SH-SY5Y (cell line): ENCODE results near the gene MCMBP.

Experiments used
- GATA2 ChIP-seq: IDR thresholded peaks from 2 replicates; pipeline ENCODE4 v1.6.1; 2011; ENCODE audit warnings: mild to moderate bottlenecking, low read depth, low read length
- GATA3 ChIP-seq: IDR thresholded peaks from 2 replicates; pipeline ENCODE4 v1.6.1; 2011; ENCODE audit warnings: low read depth, mild to moderate bottlenecking, low read length, moderate library complexity

MCMBP gene

DNA sequence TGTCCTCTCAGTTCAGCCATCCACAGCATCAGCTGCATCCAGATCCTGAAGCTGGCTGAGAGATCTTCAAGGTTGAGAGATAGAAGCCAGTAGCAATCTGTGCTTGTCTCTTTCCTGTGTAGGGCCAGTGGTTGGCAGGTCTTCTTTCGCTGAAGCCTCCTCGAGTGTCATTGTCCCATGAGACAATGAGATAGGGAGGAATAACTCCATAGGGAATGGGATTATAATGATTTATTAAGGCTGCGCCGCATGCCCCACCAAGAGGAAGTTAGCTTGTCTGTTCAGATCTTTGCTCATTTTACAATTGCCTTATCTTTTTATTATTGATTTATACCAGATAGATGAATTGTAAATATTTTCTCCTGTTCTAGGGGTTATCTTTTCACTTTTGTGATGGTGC lies 61.5 kb downstream of the MCMBP start:
- TF ChIP-seq GATA3 (no peak), GATA2 (no peak)

DNA sequence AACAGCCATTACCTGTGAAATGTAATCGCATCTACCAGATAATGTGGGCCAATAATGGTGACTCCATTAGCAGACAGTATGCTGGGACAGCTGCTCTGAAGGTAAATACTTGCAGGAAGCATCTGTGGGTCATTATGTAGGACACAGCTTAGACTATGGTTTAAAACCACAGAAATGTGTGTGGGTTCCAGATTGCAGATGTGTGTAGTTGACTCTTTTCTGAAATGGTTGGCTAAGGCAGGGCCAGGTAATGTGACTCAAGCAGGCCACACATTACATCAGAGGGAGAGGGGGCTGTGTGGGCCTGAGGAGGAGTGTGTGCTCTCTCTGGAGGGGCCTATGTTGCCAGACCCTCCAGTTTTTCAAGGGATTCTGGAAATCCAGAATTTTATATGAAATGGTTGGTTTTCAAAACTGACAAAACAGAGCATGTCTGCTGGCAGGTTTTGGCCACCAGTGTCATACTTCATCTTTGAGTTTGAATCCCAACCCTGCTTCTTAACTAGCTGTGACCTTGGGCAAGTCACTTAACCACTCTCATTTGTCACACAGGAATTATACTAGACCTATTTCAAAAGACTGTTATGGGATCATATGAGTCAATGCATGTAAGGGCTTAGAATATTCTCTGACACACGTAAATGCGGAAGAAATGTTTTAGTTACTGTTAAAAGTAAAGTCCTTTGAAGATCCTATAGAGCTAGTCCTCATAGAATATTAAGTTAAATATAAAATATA lies 64.5 kb downstream of the MCMBP start:
- no peak for TF ChIP-seq GATA3
- no peak for TF ChIP-seq GATA2

- TF ChIP-seq GATA2: no peak
- no peak for TF ChIP-seq GATA3
These were observed 66.1 kb downstream of the MCMBP start for GRCh38 chr10:119806334-119807130.

DNA sequence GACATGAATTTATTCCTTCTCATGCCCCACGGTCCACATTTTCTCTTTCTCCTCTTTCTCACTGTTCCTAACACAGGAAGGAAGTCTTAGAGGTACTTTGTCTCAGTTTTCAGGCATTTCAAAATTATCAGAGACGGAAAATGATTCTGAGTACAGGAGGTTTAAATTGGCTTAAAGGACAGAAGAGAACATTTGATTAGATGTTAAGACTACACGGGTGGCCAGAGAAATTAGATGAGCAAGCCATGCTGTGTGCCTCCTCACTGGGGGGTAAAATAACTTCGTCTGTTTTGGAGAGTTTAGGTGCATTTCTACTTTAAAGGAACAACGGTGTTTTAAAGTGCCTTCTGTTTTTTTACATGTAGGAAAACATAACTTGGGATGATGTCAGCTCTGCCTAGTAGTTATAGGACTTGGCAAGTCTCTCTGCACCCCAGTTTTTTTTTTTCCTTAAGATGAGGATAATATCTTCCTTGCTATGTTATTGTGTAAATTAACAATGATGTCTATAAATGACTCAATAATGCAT lies 66.9 kb downstream of the MCMBP start:
- TF ChIP-seq GATA2 (no peak), GATA3 (no peak)

GRCh38 chr10:119803264-119803663 lies 69.4 kb downstream of the MCMBP start:
- no peak for TF ChIP-seq GATA3
- no peak for TF ChIP-seq GATA2

DNA sequence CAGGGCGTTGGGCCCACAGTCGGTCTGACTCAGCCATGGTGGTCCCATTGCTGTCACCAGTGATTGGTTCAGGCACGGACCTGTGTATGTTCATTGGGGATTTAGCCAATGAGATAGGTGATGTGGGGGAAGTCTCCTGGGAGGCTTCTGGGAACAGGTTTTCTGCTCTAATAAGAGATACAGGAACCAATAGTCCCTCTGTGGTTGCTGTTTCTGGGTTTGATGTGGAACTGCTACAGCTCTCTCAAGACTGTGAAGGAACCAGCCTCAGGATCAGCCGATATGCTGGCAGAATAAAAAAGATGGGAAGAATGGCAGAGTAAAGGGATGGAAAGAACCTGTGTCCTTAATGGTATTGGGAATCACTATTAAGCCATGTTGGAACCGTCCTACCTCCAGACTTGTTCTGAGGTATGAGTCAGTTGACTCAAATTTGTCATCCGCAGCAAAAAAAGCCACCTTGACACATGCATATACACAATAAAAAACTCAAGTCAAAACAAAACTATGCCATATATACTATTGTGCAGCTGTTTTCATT lies 70.6 kb downstream of the MCMBP start:
- TF ChIP-seq GATA3: no peak
- no peak for TF ChIP-seq GATA2

- TF ChIP-seq GATA3 (no peak), GATA2 (no peak)
These were observed 71.5 kb downstream of the MCMBP start for GRCh38 chr10:119801176-119801575.

DNA sequence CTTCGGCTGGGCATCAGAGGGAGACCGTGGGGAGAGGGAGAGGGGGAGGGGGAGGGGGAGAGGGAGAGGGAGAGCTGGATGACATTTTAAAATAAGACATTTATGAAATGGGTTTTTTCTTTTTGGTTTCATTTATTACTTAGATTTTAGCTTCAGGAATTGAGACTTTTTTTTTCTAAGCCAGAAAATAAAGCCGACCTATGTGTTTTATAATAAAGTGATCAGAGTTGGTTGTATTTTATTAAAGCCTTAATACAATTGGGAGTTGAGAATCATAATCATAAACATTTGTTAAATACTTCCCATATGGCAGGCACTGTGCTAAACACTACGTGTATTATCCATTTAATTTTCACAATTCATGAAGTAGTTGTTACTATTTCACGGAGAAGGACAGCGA lies 76.6 kb downstream of the MCMBP start:
- TF ChIP-seq GATA3: no peak
- TF ChIP-seq GATA2: no peak

DNA sequence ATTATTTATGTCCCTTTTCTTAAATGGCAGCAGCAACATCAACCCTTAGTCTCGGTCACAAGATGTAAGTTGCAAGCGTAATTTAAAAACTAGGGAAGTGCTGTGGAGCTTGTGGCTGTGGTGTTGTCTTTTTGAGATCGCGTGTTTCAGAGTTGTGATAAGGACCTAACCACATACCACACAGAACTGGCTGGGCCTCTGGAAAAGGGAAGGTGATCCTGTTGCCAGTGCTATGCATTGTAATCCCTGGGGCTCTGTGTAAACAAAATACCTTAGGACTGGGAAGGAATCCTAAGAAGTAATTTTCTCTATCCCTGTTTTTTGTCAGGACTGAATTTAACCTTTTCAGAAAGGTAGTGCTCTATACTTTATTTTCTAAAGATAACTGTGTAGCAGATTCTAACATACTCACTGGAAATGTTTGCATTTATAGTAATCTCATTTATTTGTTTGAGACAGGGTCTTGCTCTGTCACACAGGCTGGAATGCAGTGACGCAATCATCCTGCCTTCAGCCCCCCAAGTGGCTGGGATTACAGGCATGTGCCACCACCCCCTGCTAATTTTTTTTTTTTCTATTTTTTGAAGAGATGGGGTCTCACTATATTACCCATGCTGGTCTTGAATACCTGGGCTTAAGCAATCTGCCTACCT lies 86.4 kb downstream of the MCMBP start:
- TF ChIP-seq GATA3: no peak
- no peak for TF ChIP-seq GATA2

DNA sequence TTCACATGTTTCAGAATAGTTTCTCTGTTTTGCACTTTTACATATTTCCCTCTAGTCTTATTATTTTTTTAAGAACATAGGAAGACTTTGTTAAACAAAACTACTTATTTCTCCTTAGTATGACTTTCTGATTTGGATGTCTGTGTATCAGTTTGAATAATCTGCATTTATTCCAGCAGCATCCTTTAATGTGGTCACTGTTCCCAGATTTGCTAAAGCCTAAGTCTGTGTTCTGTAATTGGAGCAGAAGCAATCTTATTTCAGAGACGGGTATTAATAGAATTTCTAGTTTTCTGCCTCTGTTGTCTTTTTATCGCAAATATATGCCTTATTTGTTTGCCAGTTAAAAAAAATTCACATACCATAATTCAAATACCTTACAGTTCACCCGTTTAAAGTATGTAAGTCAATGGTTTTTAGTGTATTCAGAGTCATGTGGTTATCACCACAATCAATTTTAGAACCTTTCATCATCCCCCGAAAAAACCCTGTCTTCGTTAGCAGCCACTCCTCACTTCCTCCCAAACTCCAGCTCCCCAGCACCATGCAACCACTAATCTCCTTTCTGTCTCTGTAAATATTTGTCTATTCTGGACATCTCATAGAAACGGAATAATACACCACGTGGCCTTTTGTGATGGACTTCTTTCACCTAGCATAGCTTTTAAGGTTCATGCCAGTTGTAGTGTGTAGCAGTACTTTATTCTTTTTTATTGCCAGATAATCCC lies 88.1 kb downstream of the MCMBP start:
- TF ChIP-seq GATA3 (no peak), GATA2 (no peak)

- no peak for TF ChIP-seq GATA3
- no peak for TF ChIP-seq GATA2
These were observed 89.0 kb downstream of the MCMBP start for GRCh38 chr10:119783665-119784027.

DNA sequence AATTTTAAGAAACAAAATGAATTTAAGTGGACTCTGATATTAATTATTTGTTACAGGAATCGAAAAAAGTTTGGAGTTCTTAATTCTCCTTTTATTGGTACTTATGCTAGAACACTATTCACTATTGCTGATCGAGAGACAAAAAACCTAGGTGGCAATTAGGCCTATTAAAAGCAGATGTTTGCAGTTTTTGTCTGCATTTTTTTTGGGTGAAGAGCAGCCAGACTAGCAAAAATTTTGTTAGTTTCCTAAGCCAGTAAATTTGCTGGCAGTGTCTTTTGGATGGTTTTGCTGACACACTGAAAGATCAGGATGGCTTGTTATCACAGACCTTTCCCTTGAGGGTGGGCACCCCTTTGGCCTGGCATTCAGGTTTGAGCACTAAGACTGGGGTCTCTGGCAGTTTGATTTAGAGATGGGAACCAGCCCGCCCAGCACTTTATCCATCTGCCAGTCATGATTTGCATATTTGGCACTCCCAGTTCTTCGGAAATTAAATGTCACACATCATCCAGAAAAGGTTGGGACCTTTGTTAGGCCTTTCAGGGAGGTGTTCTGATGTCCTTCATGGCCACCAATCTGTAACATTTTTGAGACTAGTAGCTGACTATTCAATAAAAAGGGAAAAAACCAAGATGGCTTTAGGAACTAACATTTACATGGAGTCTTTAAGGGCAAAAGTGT lies 89.5 kb downstream of the MCMBP start:
- TF ChIP-seq GATA3 (no peak), GATA2 (no peak)

- no peak for TF ChIP-seq GATA2
- no peak for TF ChIP-seq GATA3
These were observed 91.1 kb downstream of the MCMBP start for GRCh38 chr10:119781498-119781897.
